HCT116 (cell line): ENCODE results near the gene MX2. TPM values are rescaled to one million over a fixed set of nuclear protein-coding genes. Genes with fewer than 3 reads are reported as not detected.

Source experiments
- ATAC-seq: fragments of 200-7000 bp; cut with Tn5 transposase; 2 replicates; pipeline ENCODE4 v1.9.1; 2020; ENCODE audit warnings: mild to moderate bottlenecking, moderate library complexity
- BruUV-seq: library from RNA; stranded (reverse); fragments of 400-500 nt; replicated peaks from 2 replicates; lab custom pipeline; 2021; lab: Mats Ljungman, UMichigan
- CTCF ChIA-PET: fragments of 300-600 bp; sonication (Branson Sonifier 250); formaldehyde crosslinking; loops from one replicate; lab custom pipeline; 2021; ENCODE audit warnings: antibody characterized with exemption; lab: Charles Lee
- POLR2A ChIA-PET: fragments of 300-600, 350-600 bp; sonication (Branson Sonifier 250); formaldehyde crosslinking; loops from one replicate; lab custom pipeline; 2021; ENCODE audit warnings: antibody characterized with exemption; lab: Charles Lee
- RAD21 ChIA-PET, 2 experiments: fragments of 300-600 bp; sonication (Branson Sonifier 250); formaldehyde crosslinking; loops; one replicate each; lab custom pipeline; 2023; ENCODE audit warnings: low total read pairs in 2 of 2; ENCODE audit not compliant: uncharacterized antibody in 2 of 2, unreplicated experiment in 2 of 2, low non-redundant PET in 1 of 2; lab: Charles Lee
- DNase-seq: peaks from one replicate; pipeline ENCODE4 v3.0.0-alpha.2; 2010; ENCODE audit warnings: low read depth, low spot score
- H2AFZ ChIP-seq: fragments of 200-600 bp; shearing (Covaris generic), sonication (generic); 2 replicates; pipeline ENCODE4 v1.6.1; 2017; ENCODE audit warnings: low read depth, mixed run types, mixed read lengths, antibody characterized with exemption, low read length; ENCODE audit not compliant: poor library complexity, severe bottlenecking
- H3K27ac ChIP-seq: 2 replicates; pipeline ENCODE4 v1.5.1; 2012; ENCODE audit warnings: low read depth, low read length
- H3K27me3 ChIP-seq: fragments of 200-600 bp; sonication (generic); 2 replicates; pipeline ENCODE4 v1.6.1; 2016; ENCODE audit warnings: mixed run types, low read length, mixed read lengths; ENCODE audit not compliant: insufficient read depth
- H3K36me3 ChIP-seq, 2 experiments: fragments of 200-500 bp in 1 of 2; fragments of 200-600 bp in 1 of 2; sonication (Bioruptor generic) in 1 of 2; sonication (generic) in 1 of 2; 2 replicates each; pipeline versions ENCODE4 v1.5.1 to v1.6.1; 2014 to 2016; ENCODE audit warnings: low read length in 2 of 2, inconsistent platforms in 1 of 2, mixed read lengths in 1 of 2, mixed run types in 1 of 2; ENCODE audit not compliant: insufficient read depth in 2 of 2, control insufficient read depth in 1 of 2
- H3K4me1 ChIP-seq, 2 experiments: fragments of 200-600 bp in 1 of 2; sonication (generic) in 1 of 2; 2 replicates each; pipeline versions ENCODE4 v1.5.1 to v1.6.1; 2012 to 2017; ENCODE audit warnings: low read length in 2 of 2, inconsistent platforms in 1 of 2, mild to moderate bottlenecking in 1 of 2, mixed read lengths in 1 of 2, mixed run types in 1 of 2, moderate library complexity in 1 of 2; ENCODE audit not compliant: insufficient read depth in 2 of 2, control insufficient read depth in 1 of 2
- H3K4me2 ChIP-seq: fragments of 200-600 bp; sonication (generic); 2 replicates; pipeline ENCODE4 v1.6.1; 2017; ENCODE audit warnings: mixed run types, low read length, mixed read lengths
- H3K4me3 ChIP-seq, 2 experiments: fragments of 200-600 bp in 1 of 2; sonication (generic) in 1 of 2; replicated peaks in 1 of 2; 2 replicates each; pipeline ENCODE4 v1.5.1; 2011 to 2016; ENCODE audit warnings: low read length in 2 of 2, control low read depth in 1 of 2, low read depth in 1 of 2, mild to moderate bottlenecking in 1 of 2, mixed read lengths in 1 of 2, mixed run types in 1 of 2
- H3K79me2 ChIP-seq: fragments of 200-600 bp; sonication (generic); 2 replicates; pipeline ENCODE4 v1.6.1; 2017; ENCODE audit warnings: mild to moderate bottlenecking, mixed run types, low read length, moderate library complexity, mixed read lengths; ENCODE audit not compliant: insufficient read depth
- H3K9ac ChIP-seq: fragments of 200-600 bp; sonication (generic); 2 replicates; pipeline ENCODE4 v1.6.1; 2016; ENCODE audit warnings: low read length, mixed read lengths
- H3K9me2 ChIP-seq: fragments of 200-600 bp; sonication (generic), shearing (Covaris generic); 2 replicates; pipeline ENCODE4 v1.6.1; 2017; ENCODE audit warnings: mixed run types, mild to moderate bottlenecking, moderate library complexity; ENCODE audit not compliant: insufficient read depth
- H3K9me3 ChIP-seq, 2 experiments: fragments of 200-500 bp in 1 of 2; fragments of 200-600 bp in 1 of 2; sonication (Bioruptor generic) in 1 of 2; sonication (generic) in 1 of 2; 2 replicates each; pipeline ENCODE4 v1.6.1; 2014 to 2017; ENCODE audit warnings: low read length in 2 of 2, mixed read lengths in 2 of 2, inconsistent platforms in 1 of 2, low read depth in 1 of 2, mild to moderate bottlenecking in 1 of 2, mixed run types in 1 of 2, moderate library complexity in 1 of 2; ENCODE audit not compliant: control insufficient read depth in 1 of 2, insufficient read depth in 1 of 2
- H4K20me1 ChIP-seq: fragments of 200-600 bp; sonication (generic), shearing (Covaris generic); 2 replicates; pipeline ENCODE4 v1.6.1; 2017; ENCODE audit warnings: mixed run types, mild to moderate bottlenecking, moderate library complexity; ENCODE audit not compliant: insufficient read depth
- CBX3 ChIP-seq: IDR thresholded peaks from 2 replicates; pipeline ENCODE4 v1.6.1; 2012; ENCODE audit warnings: low read depth
- EGR1 ChIP-seq: IDR thresholded peaks from 2 replicates; pipeline ENCODE4 v1.6.1; 2012; ENCODE audit warnings: low read depth
- EZH2 ChIP-seq: fragments of 200-600 bp; sonication (generic); IDR thresholded peaks from 2 replicates; pipeline ENCODE4 v1.6.1; 2017; ENCODE audit warnings: antibody characterized with exemption, mixed run types
- FOSL1 ChIP-seq: IDR thresholded peaks from 2 replicates; pipeline ENCODE4 v1.6.1; 2012; ENCODE audit warnings: low read depth
- JUND ChIP-seq: IDR thresholded peaks from 2 replicates; pipeline ENCODE4 v1.6.1; 2012
- MAX ChIP-seq: IDR thresholded peaks from 2 replicates; pipeline ENCODE4 v1.6.1; 2012
- POLR2A ChIP-seq: IDR thresholded peaks from 2 replicates; pipeline ENCODE4 v1.7.0; 2011; ENCODE audit warnings: borderline replicate concordance; ENCODE audit not compliant: insufficient read depth, insufficient read length; ENCODE audit errors: extremely low read depth
- POLR2AphosphoS5 ChIP-seq: IDR thresholded peaks from 2 replicates; pipeline ENCODE4 v1.6.1; 2011; ENCODE audit warnings: mild to moderate bottlenecking, low read depth, low read length, moderate library complexity
- RAD21 ChIP-seq: IDR thresholded peaks from 2 replicates; pipeline ENCODE4 v1.6.1; 2012; ENCODE audit warnings: low read depth, mild to moderate bottlenecking
- SP1 ChIP-seq: IDR thresholded peaks from 2 replicates; pipeline ENCODE4 v1.6.1; 2012; ENCODE audit warnings: low read depth
- SRF ChIP-seq: IDR thresholded peaks from 2 replicates; pipeline ENCODE4 v1.6.1; 2012; ENCODE audit warnings: low read depth
- YY1 ChIP-seq: IDR thresholded peaks from 2 replicates; pipeline ENCODE4 v1.6.1; 2011; ENCODE audit warnings: low read length, low read depth, moderate library complexity, mild to moderate bottlenecking; ENCODE audit not compliant: insufficient replicate concordance; ENCODE audit errors: extremely low read depth
- ZNF274 ChIP-seq: fragments of 200-500 bp; sonication (Bioruptor generic); IDR thresholded peaks from 2 replicates; pipeline ENCODE4 v1.6.1; 2014; ENCODE audit warnings: mild to moderate bottlenecking, low read depth, low read length, inconsistent platforms
- intact Hi-C: fragments of 100-400 bp; cut with micrococcal nuclease; formaldehyde crosslinking; loops from 2 replicates; pipeline ENCODE4 v1.10.0; 2022
- total RNA-seq: library from RNA; stranded (reverse); gene quantifications from one replicate; pipeline ENCODE4 v1.2.1, GENCODE V29; 2021; ENCODE audit not compliant: unreplicated experiment
- TF ChIP-seq, protein P1 (sequence below): IDR thresholded peaks from 2 replicates; pipeline ENCODE4 v1.6.1; 2012

Gene MX2
- total RNA-seq, 1 experiment from 2014 or later, result 0.22 TPM

- CTCF ChIA-PET, result no interaction called here
- Histone ChIP-seq H3K9ac (no peak overlapping the region), H3K79me2 (no peaks in the 10 kb centered on the region), H3K27me3 (no peaks in the 10 kb centered on the region), H3K4me3 (no peak overlapping the region), H4K20me1 (no peaks in the 10 kb centered on the region), H3K36me3 (no peaks in the 10 kb centered on the region), H2AFZ (no peak overlapping the region), H3K27ac (no peak overlapping the region), H3K9me3 (no peaks in the 10 kb centered on the region), H3K4me1 (no peaks in the 10 kb centered on the region), H3K9me2 (no peaks in the 10 kb centered on the region), H3K4me2 (no peak overlapping the region)
- BruUV-seq, result no TSS peak
- POLR2A ChIA-PET, result no interaction called here
- TF ChIP-seq ZNF274 (no peak), POLR2AphosphoS5 (no peak), FOSL1 (no peak), RAD21 (no peak), YY1 (no peak), EZH2 (no peak), EGR1 (no peak), MAX (no peak), SP1 (no peak), JUND (no peak), CBX3 (no peak), POLR2A (no peak), SRF (no peak)
- TF ChIP-seq, protein P1, sequence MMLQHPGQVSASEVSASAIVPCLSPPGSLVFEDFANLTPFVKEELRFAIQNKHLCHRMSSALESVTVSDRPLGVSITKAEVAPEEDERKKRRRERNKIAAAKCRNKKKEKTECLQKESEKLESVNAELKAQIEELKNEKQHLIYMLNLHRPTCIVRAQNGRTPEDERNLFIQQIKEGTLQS, result no peak
- intact Hi-C loops, result no loop called here
- DNase-seq, result no peak
- RAD21 ChIA-PET, result no interaction called here
- ATAC-seq, result no peak
Measured at GRCh38 chr21:41327753-41328152, 34.1 kb upstream of the MX2 start.
